D721Med (cell line): ENCODE measurements around the gene OR2G2.

Experiments used
- DNase-seq: peaks from one replicate; pipeline ENCODE4 v3.0.0; 2011; ENCODE audit warnings: low spot score; ENCODE audit not compliant: insufficient read length
- FAIRE-seq: peaks from 2 replicates; lab custom pipeline; 2011; peaks lifted over from hg19 to GRCh38; lab: Jason Lieb, UNC
- TF ChIP-seq, protein P1 (sequence below): IDR thresholded peaks from 2 replicates; pipeline ENCODE4 v1.5.1; 2012; ENCODE audit warnings: mild to moderate bottlenecking, control low read depth; ENCODE audit not compliant: insufficient read depth; ENCODE audit errors: missing control alignments

OR2G2 gene, protein sequence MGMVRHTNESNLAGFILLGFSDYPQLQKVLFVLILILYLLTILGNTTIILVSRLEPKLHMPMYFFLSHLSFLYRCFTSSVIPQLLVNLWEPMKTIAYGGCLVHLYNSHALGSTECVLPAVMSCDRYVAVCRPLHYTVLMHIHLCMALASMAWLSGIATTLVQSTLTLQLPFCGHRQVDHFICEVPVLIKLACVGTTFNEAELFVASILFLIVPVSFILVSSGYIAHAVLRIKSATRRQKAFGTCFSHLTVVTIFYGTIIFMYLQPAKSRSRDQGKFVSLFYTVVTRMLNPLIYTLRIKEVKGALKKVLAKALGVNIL

DNA sequence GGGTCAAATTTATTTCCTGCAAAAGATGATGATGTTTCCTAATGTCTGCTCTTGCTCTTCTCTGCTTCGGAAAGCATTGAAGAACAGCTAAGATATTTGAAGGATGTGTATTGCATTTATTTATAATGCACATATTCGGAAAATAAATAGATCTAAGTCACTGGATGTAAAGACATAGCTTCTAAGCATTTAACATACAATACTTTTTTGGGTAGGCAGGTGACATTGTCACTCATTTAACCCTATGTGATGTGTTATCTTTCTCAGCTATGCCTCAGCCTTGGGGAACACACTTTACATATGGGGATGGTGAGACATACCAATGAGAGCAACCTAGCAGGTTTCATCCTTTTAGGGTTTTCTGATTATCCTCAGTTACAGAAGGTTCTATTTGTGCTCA is at the start of gene OR2G2:
Gene OR2G2, plus strand, starts transcription at position 301 of the 400 bp plus-strand sequence. Its CDS starts 0 bp downstream, at position 301.
- TF ChIP-seq, protein P1, sequence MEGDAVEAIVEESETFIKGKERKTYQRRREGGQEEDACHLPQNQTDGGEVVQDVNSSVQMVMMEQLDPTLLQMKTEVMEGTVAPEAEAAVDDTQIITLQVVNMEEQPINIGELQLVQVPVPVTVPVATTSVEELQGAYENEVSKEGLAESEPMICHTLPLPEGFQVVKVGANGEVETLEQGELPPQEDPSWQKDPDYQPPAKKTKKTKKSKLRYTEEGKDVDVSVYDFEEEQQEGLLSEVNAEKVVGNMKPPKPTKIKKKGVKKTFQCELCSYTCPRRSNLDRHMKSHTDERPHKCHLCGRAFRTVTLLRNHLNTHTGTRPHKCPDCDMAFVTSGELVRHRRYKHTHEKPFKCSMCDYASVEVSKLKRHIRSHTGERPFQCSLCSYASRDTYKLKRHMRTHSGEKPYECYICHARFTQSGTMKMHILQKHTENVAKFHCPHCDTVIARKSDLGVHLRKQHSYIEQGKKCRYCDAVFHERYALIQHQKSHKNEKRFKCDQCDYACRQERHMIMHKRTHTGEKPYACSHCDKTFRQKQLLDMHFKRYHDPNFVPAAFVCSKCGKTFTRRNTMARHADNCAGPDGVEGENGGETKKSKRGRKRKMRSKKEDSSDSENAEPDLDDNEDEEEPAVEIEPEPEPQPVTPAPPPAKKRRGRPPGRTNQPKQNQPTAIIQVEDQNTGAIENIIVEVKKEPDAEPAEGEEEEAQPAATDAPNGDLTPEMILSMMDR, result no peak
- DNase-seq, result no peak
- FAIRE-seq, result no peak

DNA sequence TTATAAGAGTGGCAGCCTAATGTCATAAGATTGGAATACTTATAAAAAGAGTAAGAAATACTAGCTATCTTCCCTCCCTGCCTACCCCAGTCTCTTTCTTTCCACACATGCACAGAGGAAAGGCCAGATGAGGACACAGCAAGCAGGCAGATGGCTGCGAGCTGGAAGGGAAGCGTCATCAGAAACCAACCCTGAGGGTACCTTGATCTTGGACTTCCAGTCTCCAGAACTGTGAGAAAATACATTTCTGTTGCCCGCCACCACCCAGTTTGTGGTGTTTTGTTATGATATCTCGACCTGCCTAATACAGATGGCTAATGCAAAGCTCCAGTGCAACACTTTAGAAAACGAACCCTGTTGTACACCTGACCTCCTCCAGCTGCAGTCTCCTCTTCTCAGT is 49.6 kb upstream of the OR2G2 start:
- FAIRE-seq (no peak), DNase-seq (no peak)
- TF ChIP-seq, protein P1, result no peak

DNA sequence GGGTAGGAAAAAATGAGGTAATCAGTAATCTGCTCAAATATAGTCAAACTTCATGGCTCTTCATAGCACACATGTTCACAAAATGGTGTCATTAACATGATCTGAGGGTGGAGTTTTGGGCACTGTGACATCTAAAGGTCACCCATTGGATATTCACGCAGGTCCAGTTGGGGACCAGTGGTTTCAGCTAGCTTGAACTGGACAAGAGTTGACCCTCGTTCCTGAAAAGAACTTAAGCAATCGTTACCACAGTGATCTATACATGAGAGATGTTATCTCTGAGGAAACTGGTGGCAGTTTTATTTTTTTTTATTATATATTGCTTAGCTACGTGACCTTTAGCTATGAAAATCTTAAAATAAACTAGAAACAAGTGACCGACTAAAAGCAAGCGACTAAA is 48.9 kb upstream of the OR2G2 start:
- FAIRE-seq (no peak), DNase-seq (no peak)
- TF ChIP-seq, protein P1, result no peak

DNA sequence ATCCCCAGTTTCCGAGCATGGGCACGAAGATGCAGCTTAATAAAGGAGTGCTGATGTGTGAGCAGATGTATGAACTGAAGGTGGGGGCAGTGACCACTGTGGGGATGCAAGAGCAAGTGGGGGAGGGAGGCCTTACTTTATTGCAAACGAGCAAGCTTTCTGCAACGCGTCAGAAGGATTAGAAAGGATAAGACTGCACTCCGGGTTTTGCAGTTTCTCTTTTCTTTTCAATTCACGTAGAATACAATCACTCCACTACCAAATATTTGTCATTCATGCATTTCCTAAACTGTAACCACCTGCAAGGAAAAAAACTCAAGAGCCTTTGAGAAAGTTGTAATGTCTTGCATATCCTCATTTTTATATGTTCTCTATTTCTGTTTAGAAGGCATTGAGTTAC is 47.6 kb upstream of the OR2G2 start:
- TF ChIP-seq, protein P1, result no peak
- FAIRE-seq, result no peak

DNA sequence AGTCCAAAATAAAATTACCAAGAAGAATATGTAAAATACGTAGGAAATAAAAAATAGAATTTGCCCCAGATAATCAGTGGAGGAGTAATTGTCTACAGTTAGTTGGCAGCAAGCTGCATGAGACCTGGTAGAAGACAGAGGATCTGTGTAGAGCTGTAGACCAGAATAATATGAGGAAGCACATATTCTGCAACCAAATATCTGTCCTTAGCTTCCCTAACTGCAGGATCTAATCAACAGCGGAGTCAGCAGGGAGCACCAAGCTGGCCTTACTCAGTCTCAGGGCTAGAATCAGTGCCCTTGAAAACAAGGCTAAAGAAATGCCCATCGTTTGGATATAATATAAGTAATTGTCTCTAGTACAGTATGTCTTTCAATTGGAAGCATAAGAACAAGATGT is 45.3 kb upstream of the OR2G2 start:
- TF ChIP-seq, protein P1, result no peak
- no peak for FAIRE-seq
- DNase-seq, result no peak

More for the DNA sequence above, 47.6 kb upstream of the OR2G2 start:
- DNase-seq, result no peak

DNA sequence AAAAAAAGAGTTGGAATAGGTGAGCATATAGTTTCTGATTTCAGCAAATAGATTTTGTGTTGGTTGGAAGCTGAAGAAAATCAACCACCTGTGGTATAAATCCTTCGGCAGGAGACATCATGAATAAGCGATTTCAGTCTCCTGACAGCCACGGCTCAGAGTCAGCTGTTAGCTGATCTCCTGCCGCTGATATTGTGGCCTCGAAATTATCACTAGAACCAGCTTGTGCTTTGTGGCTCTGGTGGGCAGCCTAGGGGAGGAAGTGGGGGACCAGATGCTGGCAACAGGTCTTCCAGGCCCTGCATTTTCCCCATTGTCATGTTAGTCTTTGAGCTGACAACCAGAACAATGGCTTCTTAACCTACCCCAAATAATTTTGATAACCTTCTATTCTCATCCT is 40.1 kb upstream of the OR2G2 start:
- TF ChIP-seq, protein P1, result no peak
- no peak for DNase-seq
- no peak for FAIRE-seq

DNA sequence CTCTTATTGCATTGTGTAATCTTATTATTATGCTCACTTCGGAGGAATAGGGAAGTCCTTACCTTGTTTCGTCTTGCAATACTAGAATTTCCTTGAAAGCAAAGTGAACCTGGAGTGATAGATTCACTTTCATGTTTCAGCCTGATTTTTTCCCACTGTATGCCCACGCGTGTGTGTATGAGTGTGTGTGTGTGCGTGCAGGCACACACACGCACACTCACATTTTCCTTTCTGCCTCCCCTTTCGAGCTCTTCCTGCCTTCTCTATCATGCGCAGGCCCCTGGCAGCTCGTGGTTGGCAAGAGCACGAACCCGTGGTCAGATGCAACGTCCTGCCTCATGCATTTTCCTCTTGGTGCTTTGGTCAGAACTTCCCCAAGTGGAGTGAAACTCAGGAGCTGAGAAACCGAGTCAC is 39.4 kb upstream of the OR2G2 start, which contains the start of gene GCSAML:
Gene GCSAML, plus strand, starts transcription at position 366 of the 414 bp plus-strand sequence. CDS start 58 bp downstream, outside the sequence.
- DNase-seq (no peak), FAIRE-seq (no peak)
- TF ChIP-seq, protein P1, result no peak
